Skeletal muscle satellite cell (primary cell): ENCODE results near the gene RUNX2.

Experiments used
- H3K27me3 ChIP-seq: 2 replicates; pipeline ENCODE4 v1.7.0; 2013; ENCODE audit warnings: low read length; ENCODE audit not compliant: control insufficient read depth, insufficient read depth
- H3K36me3 ChIP-seq: 2 replicates; pipeline ENCODE4 v1.7.0; 2013; ENCODE audit warnings: mild to moderate bottlenecking, control low read depth, low read length; ENCODE audit not compliant: insufficient read depth
- H3K4me1 ChIP-seq: 2 replicates; pipeline ENCODE4 v1.7.0; 2013; ENCODE audit warnings: low read length; ENCODE audit not compliant: control insufficient read depth, insufficient read depth
- H3K4me2 ChIP-seq: 2 replicates; pipeline ENCODE4 v1.7.0; 2013; ENCODE audit warnings: mild to moderate bottlenecking, low read length
- H3K4me3 ChIP-seq: 2 replicates; pipeline ENCODE4 v1.7.0; 2013; ENCODE audit warnings: low read length
- H3K9ac ChIP-seq: 2 replicates; pipeline ENCODE4 v1.7.0; 2013; ENCODE audit warnings: mild to moderate bottlenecking, low read depth, low read length, moderate library complexity
- H3K9me3 ChIP-seq: replicated peaks from 2 replicates; pipeline ENCODE4 v1.7.0; 2013; ENCODE audit warnings: mild to moderate bottlenecking, control low read depth, low read length

The RUNX2 gene

GRCh38 chr6:45426251-45426650 lies 98.1 kb downstream of the RUNX2 start:
- H3K36me3 ChIP-seq, result peaks cover 31% of the 10 kb centered on the region
- peaks cover 31% of the 10 kb centered on the region for H3K4me1 ChIP-seq
- H3K4me3 ChIP-seq, result no peak overlapping the region
- H3K27me3 ChIP-seq, result no peaks in the 10 kb centered on the region
- no peaks in the 10 kb centered on the region for H3K9me3 ChIP-seq
- peak overlapping the region; percentile 3 for H3K9ac ChIP-seq
- H3K4me2 ChIP-seq, result peak overlapping the region; percentile 30

DNA sequence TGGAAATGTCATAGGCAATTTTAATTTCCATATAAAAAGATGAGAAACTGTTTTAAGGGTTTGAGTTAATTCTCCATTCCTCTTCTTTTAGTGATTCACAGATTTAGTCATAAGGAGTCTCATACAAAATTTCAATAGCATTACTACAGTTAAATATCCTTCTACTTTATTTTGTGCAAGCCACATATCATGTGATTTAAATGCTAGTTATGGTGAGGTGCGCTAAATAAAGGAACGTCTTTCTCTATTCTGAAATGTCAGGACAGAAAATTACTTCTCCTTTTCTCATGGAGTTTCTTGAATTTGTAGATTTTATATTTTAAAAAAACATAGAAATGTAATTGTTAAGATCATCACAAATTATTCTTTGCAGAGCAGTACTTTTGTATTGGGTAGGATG lies 99.6 kb downstream of the RUNX2 start:
- Histone ChIP-seq H3K9me3 (no peaks in the 10 kb centered on the region), H3K36me3 (peaks cover 43% of the 10 kb centered on the region), H3K4me3 (no peak overlapping the region), H3K4me2 (no peak overlapping the region), H3K27me3 (no peaks in the 10 kb centered on the region), H3K4me1 (peaks cover 35% of the 10 kb centered on the region), H3K9ac (no peak overlapping the region)

DNA sequence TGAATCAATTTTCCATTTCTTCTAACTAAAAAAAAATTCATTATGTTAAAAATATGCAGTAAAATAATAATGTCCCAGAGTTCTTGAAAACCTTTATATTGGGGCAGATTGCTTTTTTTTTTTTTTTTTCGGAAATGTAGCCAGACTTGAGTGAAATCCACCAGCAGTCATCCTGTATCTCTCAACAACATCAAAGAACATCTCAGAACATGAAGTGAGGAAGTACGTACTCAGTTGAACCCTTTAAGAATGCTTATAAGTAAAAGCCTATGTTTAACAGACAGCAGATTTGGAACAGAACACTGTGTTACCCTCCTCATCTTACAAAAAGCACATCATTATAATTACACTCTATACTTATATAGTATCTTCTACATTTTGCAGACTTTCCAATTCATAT lies 100.6 kb downstream of the RUNX2 start:
- peaks cover 43% of the 10 kb centered on the region for H3K36me3 ChIP-seq
- H3K9ac ChIP-seq, result no peak overlapping the region
- no peak overlapping the region for H3K4me3 ChIP-seq
- H3K9me3 ChIP-seq, result no peaks in the 10 kb centered on the region
- no peaks in the 10 kb centered on the region for H3K27me3 ChIP-seq
- H3K4me1 ChIP-seq, result peaks cover 44% of the 10 kb centered on the region
- H3K4me2 ChIP-seq, result no peak overlapping the region

GRCh38 chr6:45430590-45431202 lies 102.6 kb downstream of the RUNX2 start:
- Histone ChIP-seq H3K36me3 (peaks cover 40% of the 10 kb centered on the region), H3K9ac (no peak overlapping the region), H3K27me3 (no peaks in the 10 kb centered on the region), H3K4me3 (no peak overlapping the region), H3K4me2 (no peak overlapping the region), H3K9me3 (no peaks in the 10 kb centered on the region), H3K4me1 (peaks cover 51% of the 10 kb centered on the region)

- Histone ChIP-seq H3K4me2 (no peak overlapping the region), H3K4me1 (peaks cover 58% of the 10 kb centered on the region), H3K36me3 (peaks cover 40% of the 10 kb centered on the region), H3K9ac (no peak overlapping the region), H3K4me3 (no peak overlapping the region), H3K9me3 (no peaks in the 10 kb centered on the region), H3K27me3 (no peaks in the 10 kb centered on the region)
Observed at GRCh38 chr6:45431317-45432065, 103.4 kb downstream of the RUNX2 start.

DNA sequence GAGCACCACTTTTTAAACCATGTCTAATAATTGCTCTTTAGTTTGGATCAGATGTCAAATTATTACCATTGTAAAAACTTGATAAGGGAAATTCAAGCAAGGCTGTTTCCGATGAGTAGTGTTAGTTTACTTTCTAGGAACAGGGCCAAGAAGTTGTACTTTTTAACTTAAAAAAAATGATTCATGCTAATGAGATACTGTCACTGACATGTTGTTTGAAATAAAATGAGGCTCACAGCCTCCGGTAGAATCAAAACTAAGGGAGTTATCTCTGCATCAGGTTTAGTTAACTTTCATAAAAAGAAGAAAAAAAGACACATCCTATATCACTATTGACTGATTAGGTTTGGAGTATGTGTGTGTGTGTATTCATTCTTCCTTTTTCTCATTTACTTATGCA lies 104.8 kb downstream of the RUNX2 start:
- Histone ChIP-seq H3K9ac (no peak overlapping the region), H3K4me2 (peak overlapping the region; percentile 56), H3K9me3 (no peaks in the 10 kb centered on the region), H3K4me1 (peaks cover 64% of the 10 kb centered on the region), H3K4me3 (no peak overlapping the region), H3K36me3 (peaks cover 45% of the 10 kb centered on the region), H3K27me3 (no peaks in the 10 kb centered on the region)

GRCh38 chr6:45433533-45434380 lies 105.6 kb downstream of the RUNX2 start:
- Histone ChIP-seq H3K36me3 (peaks cover 44% of the 10 kb centered on the region), H3K4me2 (peak overlapping the region; percentile 56), H3K4me3 (no peak overlapping the region), H3K9ac (peak overlapping the region; percentile 5), H3K27me3 (no peaks in the 10 kb centered on the region), H3K4me1 (peaks cover 66% of the 10 kb centered on the region), H3K9me3 (no peaks in the 10 kb centered on the region)

DNA sequence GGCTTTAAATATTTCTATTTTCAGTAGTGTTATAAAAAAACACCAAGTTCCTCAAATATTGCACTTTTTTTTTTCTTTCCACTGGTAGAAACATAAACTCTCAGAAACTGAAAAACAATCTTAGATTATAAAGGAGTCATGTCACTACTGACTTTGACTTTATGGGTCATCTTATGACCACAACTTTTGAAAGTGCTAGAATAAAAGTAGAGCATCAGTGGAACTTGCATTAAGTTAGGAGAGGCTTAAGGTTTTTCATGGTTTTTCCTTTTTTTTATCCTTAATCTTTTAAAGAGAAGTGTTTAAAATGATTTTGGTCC lies 106.2 kb downstream of the RUNX2 start:
- Histone ChIP-seq H3K27me3 (no peaks in the 10 kb centered on the region), H3K9me3 (no peaks in the 10 kb centered on the region), H3K9ac (no peak overlapping the region), H3K4me1 (peaks cover 72% of the 10 kb centered on the region), H3K36me3 (peaks cover 40% of the 10 kb centered on the region), H3K4me3 (no peak overlapping the region), H3K4me2 (no peak overlapping the region)

- no peaks in the 10 kb centered on the region for H3K27me3 ChIP-seq
- no peaks in the 10 kb centered on the region for H3K9me3 ChIP-seq
- peak overlapping the region; percentile 55 for H3K4me3 ChIP-seq
- H3K4me1 ChIP-seq, result peaks cover 80% of the 10 kb centered on the region
- peaks cover 47% of the 10 kb centered on the region for H3K36me3 ChIP-seq
- peak overlapping the region; percentile 69 for H3K9ac ChIP-seq
- peak overlapping the region; percentile 76 for H3K4me2 ChIP-seq
Observed at GRCh38 chr6:45436544-45437438, 108.7 kb downstream of the RUNX2 start.

- Histone ChIP-seq H3K4me1 (peaks cover 84% of the 10 kb centered on the region), H3K27me3 (no peaks in the 10 kb centered on the region), H3K4me2 (peak overlapping the region; percentile 76), H3K4me3 (peak overlapping the region; percentile 55), H3K9me3 (no peaks in the 10 kb centered on the region), H3K36me3 (peaks cover 46% of the 10 kb centered on the region), H3K9ac (peak overlapping the region; percentile 69)
Observed at GRCh38 chr6:45437439-45437815, 109.3 kb downstream of the RUNX2 start.

DNA sequence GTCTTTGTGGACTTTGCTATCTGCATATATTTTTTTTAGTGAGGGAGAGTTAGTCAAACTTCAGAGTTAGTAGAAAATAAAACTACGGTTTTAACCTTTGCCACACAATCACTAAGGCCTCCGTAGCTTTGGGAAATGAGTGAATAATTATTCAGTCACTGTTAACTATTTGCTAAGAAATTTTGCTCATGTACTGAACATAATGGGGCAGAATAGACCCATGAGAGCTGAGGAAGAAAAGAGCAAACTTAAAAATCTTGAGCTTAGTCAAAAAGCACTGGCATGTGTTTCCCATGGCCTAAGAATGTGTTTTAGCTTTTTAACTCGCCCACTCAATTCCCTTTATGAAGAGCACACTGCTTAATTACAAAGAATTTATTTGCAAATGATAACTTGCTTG lies 110.0 kb downstream of the RUNX2 start:
- peaks cover 82% of the 10 kb centered on the region for H3K4me1 ChIP-seq
- peak overlapping the region; percentile 55 for H3K4me3 ChIP-seq
- H3K9me3 ChIP-seq, result no peaks in the 10 kb centered on the region
- peaks cover 52% of the 10 kb centered on the region for H3K36me3 ChIP-seq
- H3K9ac ChIP-seq, result peak overlapping the region; percentile 69
- peak overlapping the region; percentile 76 for H3K4me2 ChIP-seq
- no peaks in the 10 kb centered on the region for H3K27me3 ChIP-seq
